ENCODE data around the gene TXK. TPM values are rescaled to one million over a fixed set of nuclear protein-coding genes. Genes with fewer than 3 reads are reported as not detected.

TXK gene
- total RNA-seq, 1 experiment from 2014 or later, result 2.6 TPM

DNA sequence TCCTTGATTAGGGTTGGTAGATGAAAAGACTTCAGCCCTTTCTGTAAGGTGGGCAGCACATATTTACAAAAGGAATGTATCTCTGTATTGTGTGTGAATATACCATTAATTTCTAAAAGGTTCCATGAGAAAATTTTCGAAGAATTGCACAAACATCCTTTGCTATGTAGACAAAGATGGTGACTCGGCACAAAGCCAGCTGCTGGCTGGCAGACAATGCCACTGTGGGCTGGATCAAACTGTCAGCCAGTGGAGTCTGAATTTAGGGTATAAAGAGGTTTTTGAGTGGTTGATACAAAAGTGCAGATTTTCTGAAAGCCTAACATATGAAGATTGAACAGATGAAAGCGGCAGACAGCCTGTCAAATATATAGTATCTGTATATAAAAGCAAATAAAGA lies 5.6 kb upstream of the TXK start:
- H3K9me3 ChIP-seq (ENCODE audit: insufficient read depth, low read depth), result no peaks in the 10 kb centered on the region
- H3K9me2 ChIP-seq (ENCODE audit: insufficient read depth), result no peaks in the 10 kb centered on the region
- H3K4me1 ChIP-seq (replicated peaks; ENCODE audit: insufficient read depth), result peaks cover 6% of the 10 kb centered on the region; the same call in 1 of the 2 replicates
- BruUV-seq (replicated peaks), result no TSS peak
- H3K4me2 ChIP-seq, result no peak overlapping the region
- H3K79me2 ChIP-seq (ENCODE audit: low read depth), result no peaks in the 10 kb centered on the region
- 0 out of 2 replicates have a peak, but pooled peaks cover 11% of the 10 kb centered on the region for H3K36me3 ChIP-seq (ENCODE audit: low read depth)
- H4K20me1 ChIP-seq (ENCODE audit: insufficient read depth), result no peaks in the 10 kb centered on the region
- POLR2A ChIA-PET (ENCODE audit: unreplicated experiment), result no interaction called here
- H2AFZ ChIP-seq, result no peak overlapping the region
- no peaks in the 10 kb centered on the region for H3F3A ChIP-seq (ENCODE audit: insufficient read depth, low read depth)
- no peak overlapping the region for H3K27ac ChIP-seq
- TF ChIP-seq CTCF (conservative IDR thresholded peaks at IDR 0.05), result no peak
- no peak for TF ChIP-seq EZH2 (IDR thresholded peaks at IDR 0.05; ENCODE audit: low read depth)
- DNase-seq, result no peak
- no peaks in the 10 kb centered on the region for H3K27me3 ChIP-seq (ENCODE audit: insufficient read depth, low read depth)
- intact Hi-C loops (cut with micrococcal nuclease; ENCODE audit: unreplicated experiment), result loop anchor here (5.0 kb wide), 2 partner anchors 122 to 137 kb away; partner anchors contain the start of genes CNGA1 and NIPAL1
- H3K4me3 ChIP-seq, result no peak overlapping the region
- CTCF ChIA-PET, result interaction anchor here (1.1 kb wide), 1 partner anchor 12 kb away, joined by 5 read pairs; no protein-coding TSS in a partner anchor

DNA sequence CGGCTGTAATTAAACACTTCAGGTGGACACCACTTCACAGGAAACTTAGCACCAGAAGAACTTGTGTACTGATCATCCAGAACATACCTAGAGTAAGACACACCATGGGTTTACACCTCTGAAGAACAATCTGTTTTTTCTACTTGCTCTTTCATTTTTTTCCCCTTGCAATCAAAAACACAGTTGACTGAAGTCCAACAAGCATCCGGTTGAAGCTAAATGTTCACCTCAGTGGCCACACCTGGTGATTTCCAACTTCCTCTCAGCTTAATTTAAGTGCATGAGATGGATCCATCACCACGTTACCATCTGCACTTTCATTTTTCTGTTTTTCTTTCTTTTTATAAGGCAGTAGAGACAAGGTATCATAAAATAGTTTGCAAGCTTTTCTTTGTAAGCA lies 4.9 kb upstream of the TXK start:
- H2AFZ ChIP-seq, result no peak overlapping the region
- H3K4me3 ChIP-seq, result no peak overlapping the region
- H3K4me1 ChIP-seq (replicated peaks; ENCODE audit: insufficient read depth), result peaks cover 6% of the 10 kb centered on the region; the same call in 1 of the 2 replicates
- CTCF ChIA-PET, result interaction anchor here (1.1 kb wide), 1 partner anchor 11 kb away, joined by 5 read pairs; no protein-coding TSS in a partner anchor
- no TSS peak for BruUV-seq (replicated peaks)
- H3K36me3 ChIP-seq (ENCODE audit: low read depth), result 0 out of 2 replicates have a peak, but pooled peaks cover 11% of the 10 kb centered on the region
- H3K4me2 ChIP-seq, result no peak overlapping the region
- intact Hi-C loops (cut with micrococcal nuclease; ENCODE audit: unreplicated experiment), result no loop called here
- no peak for TF ChIP-seq CTCF (conservative IDR thresholded peaks at IDR 0.05)
- TF ChIP-seq EZH2 (IDR thresholded peaks at IDR 0.05; ENCODE audit: low read depth), result no peak
- no peaks in the 10 kb centered on the region for H3K27me3 ChIP-seq (ENCODE audit: insufficient read depth, low read depth)
- H4K20me1 ChIP-seq (ENCODE audit: insufficient read depth), result no peaks in the 10 kb centered on the region
- H3K27ac ChIP-seq, result no peak overlapping the region
- no peaks in the 10 kb centered on the region for H3F3A ChIP-seq (ENCODE audit: insufficient read depth, low read depth)
- no peak for DNase-seq
- no peaks in the 10 kb centered on the region for H3K9me3 ChIP-seq (ENCODE audit: insufficient read depth, low read depth)
- POLR2A ChIA-PET (ENCODE audit: unreplicated experiment), result no interaction called here
- H3K79me2 ChIP-seq (ENCODE audit: low read depth), result no peaks in the 10 kb centered on the region
- no peaks in the 10 kb centered on the region for H3K9me2 ChIP-seq (ENCODE audit: insufficient read depth)

DNA sequence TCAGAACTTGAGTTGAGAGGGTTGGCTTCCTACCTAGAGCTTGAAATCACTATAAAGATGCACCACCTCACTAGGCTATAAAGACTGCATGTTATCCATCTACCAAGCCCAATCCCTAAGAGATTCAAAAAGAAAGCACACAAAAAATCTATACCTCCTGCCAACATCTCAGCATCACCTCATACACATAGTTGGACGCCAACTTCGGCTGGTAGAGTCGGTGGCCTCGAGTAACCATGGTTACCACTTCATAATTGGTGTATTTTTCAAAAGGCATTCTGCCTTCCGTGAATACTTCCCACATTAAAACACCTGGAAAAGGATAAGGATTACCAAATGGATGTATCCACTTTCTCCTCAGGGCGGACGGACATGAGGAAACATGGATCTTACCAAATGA lies 4.5 kb upstream of the TXK start:
- no peaks in the 10 kb centered on the region for H3K27me3 ChIP-seq (ENCODE audit: insufficient read depth, low read depth)
- DNase-seq, result no peak
- H3K27ac ChIP-seq, result no peak overlapping the region
- no peak overlapping the region for H2AFZ ChIP-seq
- H3K36me3 ChIP-seq (ENCODE audit: low read depth), result 0 out of 2 replicates have a peak, but pooled peaks cover 11% of the 10 kb centered on the region
- H3K79me2 ChIP-seq (ENCODE audit: low read depth), result no peaks in the 10 kb centered on the region
- no peak for TF ChIP-seq EZH2 (IDR thresholded peaks at IDR 0.05; ENCODE audit: low read depth)
- no peak for TF ChIP-seq CTCF (conservative IDR thresholded peaks at IDR 0.05)
- peaks cover 6% of the 10 kb centered on the region; the same call in 1 of the 2 replicates for H3K4me1 ChIP-seq (replicated peaks; ENCODE audit: insufficient read depth)
- no peaks in the 10 kb centered on the region for H3F3A ChIP-seq (ENCODE audit: insufficient read depth, low read depth)
- no peaks in the 10 kb centered on the region for H3K9me3 ChIP-seq (ENCODE audit: insufficient read depth, low read depth)
- no peak overlapping the region for H3K4me3 ChIP-seq
- POLR2A ChIA-PET (ENCODE audit: unreplicated experiment), result no interaction called here
- intact Hi-C loops (cut with micrococcal nuclease; ENCODE audit: unreplicated experiment), result no loop called here
- no peaks in the 10 kb centered on the region for H4K20me1 ChIP-seq (ENCODE audit: insufficient read depth)
- CTCF ChIA-PET, result interaction anchor here (1.1 kb wide), 1 partner anchor 10 kb away, joined by 5 read pairs; no protein-coding TSS in a partner anchor
- no peak overlapping the region for H3K4me2 ChIP-seq
- no TSS peak for BruUV-seq (replicated peaks)
- H3K9me2 ChIP-seq (ENCODE audit: insufficient read depth), result no peaks in the 10 kb centered on the region
